Retina (tissue), 1 donor: ENCODE measurements around the gene LRRIQ4.

ENCODE experiments used
- DNase-seq: peaks from one replicate; pipeline ENCODE4 v3.0.0-alpha.2; 2016

The LRRIQ4 gene

DNA sequence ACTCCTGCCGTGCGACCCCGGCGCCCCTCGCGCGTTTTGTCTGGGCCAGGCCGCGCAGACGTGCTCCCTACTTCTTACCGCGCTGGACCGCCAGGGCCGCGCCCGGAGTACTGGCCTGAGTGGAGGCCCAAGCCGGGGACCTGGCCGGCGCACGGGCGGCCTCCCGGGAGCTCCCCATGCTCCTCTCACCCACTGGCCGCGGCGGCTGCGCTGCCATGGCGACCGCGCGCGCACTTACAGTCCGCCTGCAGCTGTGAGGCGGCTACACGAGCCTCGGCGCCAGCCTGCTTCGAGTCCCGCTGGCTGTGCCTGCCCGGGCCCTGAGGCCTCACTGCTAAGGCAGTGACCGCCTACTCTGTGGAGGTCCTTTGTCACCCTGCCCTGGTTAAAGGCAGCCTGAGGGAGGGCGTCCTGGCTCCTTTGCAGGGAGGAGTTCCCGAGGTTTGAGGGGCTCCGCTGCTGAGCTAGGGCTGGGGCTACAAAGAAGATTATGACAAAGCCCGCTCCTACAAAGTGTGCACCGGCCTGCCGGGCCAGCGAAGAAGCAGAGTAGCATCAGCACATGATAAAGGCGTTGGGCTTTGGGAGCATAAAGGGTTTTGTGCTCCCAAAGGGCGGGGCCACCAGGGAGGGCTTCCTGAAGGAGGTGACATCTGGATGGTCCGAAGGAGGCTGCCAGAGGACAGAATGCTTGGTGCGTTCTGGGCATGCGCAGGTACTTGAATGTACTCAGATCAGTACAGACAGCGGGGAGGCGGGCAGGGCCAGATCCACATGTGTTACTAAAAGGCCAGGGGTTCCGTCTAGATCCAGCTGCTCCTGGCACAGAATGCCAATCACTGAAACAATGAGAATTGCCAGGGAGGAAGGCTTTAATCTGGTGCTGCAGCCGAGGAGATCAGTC, at the start of gene LRRIQ4, which contains the start of gene LRRC34:
Gene LRRIQ4, plus strand, starts transcription at position 539 of the 904 bp plus-strand sequence. CDS start 9,052 bp downstream, outside the sequence.
Gene LRRC34, minus strand, starts transcription at position 573 of the 904 bp plus-strand sequence. Its CDS starts 356 bp downstream, at position 217.
- DNase-seq = peak; percentile 94

DNA sequence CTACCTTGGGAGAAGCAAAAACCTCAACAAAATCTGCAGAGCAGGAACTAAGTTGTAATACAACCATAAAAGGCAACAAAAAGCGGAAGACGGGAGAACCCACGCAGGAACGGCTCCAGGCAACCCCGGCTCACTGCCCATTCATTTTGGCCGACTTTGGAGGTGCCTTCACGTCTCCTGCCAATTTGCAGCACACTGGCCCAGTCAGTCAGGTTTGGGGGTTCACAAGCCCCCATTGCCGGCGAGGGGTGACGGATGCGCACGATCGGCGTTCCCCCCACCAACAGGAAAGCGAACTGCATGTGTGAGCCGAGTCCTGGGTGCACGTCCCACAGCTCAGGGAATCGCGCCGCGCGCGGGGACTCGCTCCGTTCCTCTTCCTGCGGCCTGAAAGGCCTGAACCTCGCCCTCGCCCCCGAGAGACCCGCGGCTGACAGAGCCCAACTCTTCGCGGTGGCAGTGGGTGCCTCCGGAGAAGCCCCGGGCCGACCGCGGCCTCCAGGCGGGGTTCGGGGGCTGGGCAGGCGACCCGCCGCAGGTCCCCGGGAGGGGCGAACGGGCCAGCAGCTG, 48.3 kb upstream of the LRRIQ4 start:
- no peak for DNase-seq

DNA sequence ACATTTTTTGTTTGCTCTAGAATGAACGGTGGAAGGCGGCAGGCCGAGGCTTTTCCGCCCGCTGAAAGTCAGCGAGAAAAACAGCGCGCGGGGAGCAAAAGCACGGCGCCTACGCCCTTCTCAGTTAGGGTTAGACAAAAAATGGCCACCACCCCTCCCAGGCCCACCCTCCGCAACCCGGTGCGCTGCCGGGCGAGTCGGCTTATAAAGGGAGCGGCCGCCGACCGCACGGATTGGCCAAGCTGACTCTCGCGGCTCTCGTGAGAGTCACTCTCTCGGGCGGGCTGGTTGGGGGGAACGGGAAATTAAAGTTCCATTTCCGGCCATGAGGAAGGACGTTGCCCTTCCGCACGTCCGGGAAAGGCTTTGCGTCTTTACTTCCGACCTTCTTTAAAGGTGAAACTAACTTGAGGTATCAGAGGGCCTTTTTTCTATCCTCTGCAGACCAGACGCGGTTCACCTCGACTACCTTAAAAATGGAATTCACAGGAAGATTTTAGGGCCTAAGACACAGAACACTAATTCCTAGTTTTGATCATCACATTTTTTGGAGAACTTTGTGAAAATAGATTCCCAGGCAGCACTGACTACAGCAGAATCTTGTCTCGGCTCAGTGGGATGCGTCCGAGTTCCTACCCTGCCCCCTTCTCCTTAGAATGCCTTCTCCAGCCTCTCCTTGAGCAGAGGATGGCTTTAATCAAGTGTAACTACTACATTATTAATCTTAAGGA, 47.6 kb upstream of the LRRIQ4 start, which contains the start of gene TERC:
Gene TERC, minus strand, starts transcription at position 179 of the 731 bp plus-strand sequence.
- DNase-seq = peak; percentile 94

DNA sequence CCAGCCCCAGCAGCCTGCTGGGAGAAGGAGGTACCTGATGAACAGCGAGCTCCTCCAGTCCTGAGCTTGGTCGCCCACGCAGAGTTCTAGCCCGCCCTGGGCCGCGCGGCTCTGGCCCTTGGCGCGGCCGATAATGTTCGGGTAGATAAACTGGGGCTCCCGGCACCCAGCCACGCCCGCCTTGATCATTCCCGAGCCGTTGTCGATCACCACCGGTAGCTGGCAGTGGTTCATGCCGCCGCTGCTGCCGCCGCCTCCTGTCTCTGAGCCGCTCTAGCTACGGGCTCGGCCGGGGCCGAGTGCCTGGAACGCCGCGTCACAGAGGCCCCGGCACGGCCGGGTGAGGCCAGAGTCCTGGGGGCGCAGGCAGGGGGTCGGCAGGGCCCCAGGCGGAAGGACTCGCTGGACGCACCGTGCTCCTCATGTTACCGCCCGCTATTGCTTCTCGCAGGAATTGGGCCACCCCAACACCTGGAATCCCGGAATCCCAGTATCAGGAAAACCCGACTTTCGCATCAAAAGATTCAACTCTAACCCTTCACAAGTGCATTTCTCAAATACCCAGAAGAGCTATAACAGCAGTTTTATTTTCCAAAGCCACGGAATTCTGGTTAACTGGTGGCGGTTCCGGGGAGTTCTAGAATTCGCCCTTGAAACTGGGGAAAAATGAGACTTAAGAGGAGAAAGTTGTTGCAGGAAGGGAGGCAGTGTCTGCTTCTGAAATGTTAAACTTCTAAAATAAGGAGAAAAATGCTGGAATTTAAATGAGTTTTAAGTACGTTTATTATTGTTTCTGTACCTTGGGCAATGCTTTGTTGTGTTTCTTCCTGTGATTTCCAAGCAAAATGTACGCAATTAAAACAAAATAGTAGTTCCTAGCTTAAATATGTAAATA, 43.1 kb upstream of the LRRIQ4 start, which contains the start of gene ACTRT3:
Gene ACTRT3, minus strand, starts transcription at position 275 of the 895 bp plus-strand sequence. Its CDS starts 41 bp downstream, at position 234.
- DNase-seq = peak; percentile 92

DNA sequence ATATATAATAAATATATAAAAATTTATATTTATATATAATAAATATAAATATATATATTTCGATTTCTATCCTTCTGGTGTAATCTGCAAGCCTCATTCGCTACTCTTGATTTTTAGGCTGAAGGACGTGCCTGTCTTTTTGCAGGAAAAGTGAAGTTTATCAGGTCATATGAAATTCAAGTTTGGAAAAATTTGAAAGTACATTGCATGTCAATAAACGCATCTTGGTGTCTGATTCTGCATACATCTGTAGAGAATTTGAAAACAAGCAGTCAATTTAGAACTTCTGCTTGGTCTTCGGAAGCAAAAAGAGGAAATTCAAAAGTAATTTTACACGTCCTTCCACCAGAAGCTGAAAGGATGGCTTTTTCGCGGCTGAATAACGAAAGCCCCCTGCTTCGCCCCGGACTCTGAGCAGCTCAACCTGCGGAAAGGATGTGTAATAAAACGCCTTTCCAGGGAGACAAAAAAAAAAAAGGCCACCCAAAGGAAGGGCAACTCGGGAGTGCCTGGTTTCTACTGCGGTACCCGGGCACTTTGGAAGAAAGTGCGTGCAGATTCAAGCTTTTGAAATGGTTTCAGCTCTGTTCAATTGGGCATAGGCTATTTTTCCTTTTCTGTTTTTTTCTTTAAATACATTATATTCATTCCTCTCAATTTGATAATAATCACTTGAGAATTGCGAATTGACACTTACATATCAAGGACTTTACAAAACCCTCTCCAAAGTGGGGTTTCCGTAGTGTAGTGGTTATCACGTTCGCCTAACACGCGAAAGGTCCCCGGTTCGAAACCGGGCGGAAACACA, 41.0 kb upstream of the LRRIQ4 start:
- peak; percentile 95 for DNase-seq

GRCh38 chr3:169772305-169772896, 40.3 kb upstream of the LRRIQ4 start:
- DNase-seq = peak; percentile 88

DNA sequence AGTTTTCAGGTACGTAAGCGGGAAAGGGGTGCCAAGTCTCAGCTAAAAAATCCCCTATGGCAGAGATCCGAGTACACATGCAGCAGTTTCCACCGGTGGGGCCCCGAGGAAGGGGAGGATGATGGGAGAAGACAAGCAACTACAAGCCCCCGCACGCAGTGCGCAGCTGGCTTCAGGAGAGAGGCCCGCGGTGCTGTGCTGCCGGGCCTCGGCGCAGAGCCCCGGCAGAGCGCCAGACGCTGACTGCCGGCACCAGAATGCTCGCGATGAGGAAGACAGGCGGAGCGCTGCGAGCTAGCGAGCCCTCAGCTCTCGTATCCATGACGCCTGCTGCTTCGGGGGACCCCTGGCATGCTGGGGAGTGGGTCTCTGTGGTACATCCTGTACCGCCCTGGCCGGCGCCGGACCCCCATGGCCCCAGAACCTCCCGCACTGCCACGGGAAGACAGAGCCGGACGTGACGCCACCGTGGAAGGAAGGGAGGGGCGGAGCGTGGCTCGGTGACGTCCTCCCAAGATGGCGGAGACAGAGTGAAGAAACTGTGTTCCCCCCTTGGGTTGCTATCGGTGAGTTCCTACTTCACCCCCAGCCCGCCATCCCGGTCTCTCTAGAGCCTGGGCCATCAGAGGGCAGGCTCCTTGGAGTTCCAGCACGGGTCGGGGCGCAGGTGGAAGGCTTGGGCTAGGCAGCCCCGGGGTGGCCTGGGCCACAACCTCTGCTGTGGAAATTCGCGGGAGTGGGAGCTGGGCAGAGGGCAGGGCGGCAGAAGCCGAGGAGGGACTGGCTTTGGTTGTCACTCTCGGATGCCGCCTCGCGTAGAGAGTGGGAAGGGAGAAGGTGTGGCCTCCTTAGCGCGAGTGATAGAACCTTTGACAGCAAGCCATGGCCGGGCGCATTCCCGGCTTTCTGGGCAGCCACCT, 39.5 kb upstream of the LRRIQ4 start, which contains the start of gene MYNN:
Gene MYNN, plus strand, starts transcription at position 500 of the 920 bp plus-strand sequence. CDS start 900 bp downstream, outside the sequence.
- peak; percentile 98 for DNase-seq

DNA sequence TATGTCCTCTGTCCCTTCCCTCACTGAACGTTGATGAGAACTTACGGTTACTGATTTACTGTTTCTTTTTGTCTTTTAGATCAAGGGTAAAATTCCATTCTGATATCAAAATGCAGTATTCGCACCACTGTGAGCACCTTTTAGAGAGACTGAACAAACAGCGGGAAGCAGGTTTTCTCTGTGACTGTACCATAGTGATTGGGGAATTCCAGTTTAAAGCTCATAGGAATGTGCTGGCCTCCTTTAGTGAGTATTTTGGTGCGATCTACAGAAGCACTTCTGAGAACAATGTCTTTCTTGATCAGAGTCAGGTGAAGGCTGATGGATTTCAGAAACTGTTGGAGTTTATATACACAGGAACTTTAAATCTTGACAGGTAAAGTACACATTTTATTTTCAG, 38.5 kb upstream of the LRRIQ4 start:
- DNase-seq = no peak

- DNase-seq = no peak
Observed at GRCh38 chr3:169777822-169778221, 34.8 kb upstream of the LRRIQ4 start.

GRCh38 chr3:169780742-169781141, 31.9 kb upstream of the LRRIQ4 start:
- no peak for DNase-seq

DNA sequence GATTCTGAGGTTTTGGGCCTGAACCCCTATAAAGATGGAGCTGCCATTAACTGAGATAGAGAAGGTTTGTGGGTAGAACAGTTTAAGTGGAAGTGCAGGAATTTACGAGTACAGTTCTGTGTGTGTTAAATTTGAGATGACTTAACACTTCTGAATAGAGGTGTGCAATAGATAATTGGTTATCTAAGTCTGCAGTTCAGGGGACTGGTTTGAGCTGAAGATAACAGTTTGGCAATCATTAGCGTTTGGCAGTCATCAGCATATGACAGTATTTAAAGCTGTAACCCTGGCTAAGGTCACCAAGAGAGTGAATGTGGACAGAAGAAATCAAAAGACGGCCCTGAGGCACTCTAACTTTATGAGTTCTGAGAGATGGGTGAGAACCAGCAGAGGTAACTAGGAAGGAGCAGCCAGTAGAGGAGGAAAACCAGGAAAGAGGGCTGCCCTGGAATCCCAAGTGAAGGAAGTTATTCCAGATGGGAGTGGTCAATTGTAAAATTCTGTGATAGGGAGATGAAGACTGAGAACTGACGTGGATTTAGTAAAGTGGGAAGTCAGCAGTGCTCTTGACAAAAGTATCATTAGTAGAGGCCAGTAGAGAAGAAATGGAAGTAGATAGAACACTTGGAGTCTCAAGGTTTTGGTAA, 31.3 kb upstream of the LRRIQ4 start:
- no peak for DNase-seq

- no peak for DNase-seq
Observed at GRCh38 chr3:169787120-169787519, 25.6 kb upstream of the LRRIQ4 start.

DNA sequence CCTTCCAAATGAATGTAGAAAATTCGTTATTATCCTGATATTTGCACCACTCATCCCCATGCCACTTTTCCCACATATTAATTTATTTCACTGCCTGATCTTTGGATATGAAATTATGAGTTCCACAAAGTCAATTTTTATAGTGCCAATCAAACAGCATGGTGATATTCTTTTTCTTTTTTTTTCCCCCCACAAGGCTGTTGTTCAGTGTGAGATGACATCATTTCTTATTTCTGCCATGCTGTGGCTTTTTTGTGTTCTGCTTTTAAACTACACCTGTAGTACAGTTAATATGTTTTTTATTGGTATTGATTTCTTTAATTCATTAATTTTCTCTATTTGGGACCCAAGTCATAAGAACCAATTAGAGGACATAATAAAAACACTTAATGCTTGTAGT, 24.9 kb upstream of the LRRIQ4 start:
- DNase-seq = no peak

- no peak for DNase-seq
Observed at GRCh38 chr3:169790219-169790618, 22.5 kb upstream of the LRRIQ4 start.

- no peak for DNase-seq
Observed at GRCh38 chr3:169790687-169791429, 21.8 kb upstream of the LRRIQ4 start.

- DNase-seq = no peak
Observed at GRCh38 chr3:169792359-169792758, 20.3 kb upstream of the LRRIQ4 start.

GRCh38 chr3:169804681-169805080, 8.0 kb upstream of the LRRIQ4 start:
- no peak for DNase-seq

DNA sequence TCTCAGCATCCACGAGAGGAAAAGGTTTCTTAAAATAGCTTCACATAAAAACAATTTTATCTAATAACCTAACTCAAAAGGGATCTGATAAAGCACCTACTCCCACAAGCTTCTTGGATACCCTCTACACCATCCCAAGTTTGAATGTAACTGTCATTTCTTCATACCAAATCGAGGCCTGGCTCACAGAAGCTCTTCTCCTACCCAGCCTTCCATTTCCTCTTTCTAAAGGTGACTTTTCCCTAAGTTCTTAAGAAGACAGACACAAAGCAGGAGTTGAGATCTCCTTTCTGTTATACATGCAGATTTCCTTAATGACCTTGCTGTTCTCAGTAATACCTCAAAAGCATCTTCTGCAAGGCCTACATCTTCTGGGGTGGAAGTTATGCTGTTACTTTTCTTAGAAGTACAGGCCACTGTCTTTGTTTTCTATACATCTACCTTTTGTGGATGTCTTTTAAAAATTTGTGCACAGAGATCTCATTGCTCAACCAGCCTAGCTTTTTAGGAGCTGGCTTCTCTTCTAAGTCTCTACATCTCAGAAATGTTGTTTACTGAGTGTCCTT, 3.4 kb upstream of the LRRIQ4 start:
- DNase-seq = no peak
